Gastrocnemius medialis (tissue), 4 donors: ENCODE measurements around the gene HOOK2.

Experiments used
- CTCF ChIP-seq, 5 experiments: fragments of 450-650 bp in 3 of 5; fragments of 200-600 bp in 2 of 5; sonication (generic) in 2 of 5; IDR thresholded peaks in 4 of 5; conservative IDR thresholded peaks in 1 of 5; 1 replicate in 4 of 5; 2 replicates in 1 of 5; pipeline ENCODE4 v1.5.1; 2016 to 2019; ENCODE audit warnings: antibody characterized with exemption in 5 of 5, mild to moderate bottlenecking in 3 of 5, moderate library complexity in 3 of 5
- POLR2A ChIP-seq, 2 donors: fragments of 450-650 bp; IDR thresholded peaks; one replicate each; pipeline ENCODE4 v1.6.1; 2017; ENCODE audit warnings: antibody characterized with exemption in 2 of 2, mild to moderate bottlenecking in 2 of 2, moderate library complexity in 2 of 2

GRCh38 chr19:12723381-12723640 is 52.0 kb downstream of the HOOK2 start:
- TF ChIP-seq POLR2A (IDR thresholded peaks at IDR 0.05) (no peak), CTCF (IDR thresholded peaks at IDR 0.05 in 4 of 5, conservative IDR thresholded peaks at IDR 0.05 in 1 of 5) (no peak)
